OCI-LY1 (cell line): ENCODE results near the gene PRKG1.

Experiments
- CTCF ChIP-seq: fragments of 200-600 bp; sonication (generic), shearing (Covaris generic); IDR thresholded peaks from 2 replicates; pipeline ENCODE4 v1.5.1; 2017; ENCODE audit warnings: mild to moderate bottlenecking, antibody characterized with exemption, low read length, moderate library complexity, mixed read lengths
- EZH2 ChIP-seq: fragments of 200-600 bp; sonication (generic), shearing (Covaris generic); IDR thresholded peaks from 2 replicates; pipeline ENCODE4 v1.8.0; 2017; ENCODE audit warnings: borderline replicate concordance, mixed run types, mild to moderate bottlenecking, antibody characterized with exemption, low read length, moderate library complexity, mixed read lengths

- no peak for TF ChIP-seq CTCF
- no peak for TF ChIP-seq EZH2
These were observed 530.3 kb downstream of the PRKG1 start for GRCh38 chr10:51604579-51604978.
